Measurements from ENCODE around the gene CD44. TPM values are rescaled to one million over a fixed set of nuclear protein-coding genes. Genes with fewer than 3 reads are reported as not detected.

Gene CD44
- total RNA-seq, 1 experiment from 2014 or later = 143 TPM

DNA sequence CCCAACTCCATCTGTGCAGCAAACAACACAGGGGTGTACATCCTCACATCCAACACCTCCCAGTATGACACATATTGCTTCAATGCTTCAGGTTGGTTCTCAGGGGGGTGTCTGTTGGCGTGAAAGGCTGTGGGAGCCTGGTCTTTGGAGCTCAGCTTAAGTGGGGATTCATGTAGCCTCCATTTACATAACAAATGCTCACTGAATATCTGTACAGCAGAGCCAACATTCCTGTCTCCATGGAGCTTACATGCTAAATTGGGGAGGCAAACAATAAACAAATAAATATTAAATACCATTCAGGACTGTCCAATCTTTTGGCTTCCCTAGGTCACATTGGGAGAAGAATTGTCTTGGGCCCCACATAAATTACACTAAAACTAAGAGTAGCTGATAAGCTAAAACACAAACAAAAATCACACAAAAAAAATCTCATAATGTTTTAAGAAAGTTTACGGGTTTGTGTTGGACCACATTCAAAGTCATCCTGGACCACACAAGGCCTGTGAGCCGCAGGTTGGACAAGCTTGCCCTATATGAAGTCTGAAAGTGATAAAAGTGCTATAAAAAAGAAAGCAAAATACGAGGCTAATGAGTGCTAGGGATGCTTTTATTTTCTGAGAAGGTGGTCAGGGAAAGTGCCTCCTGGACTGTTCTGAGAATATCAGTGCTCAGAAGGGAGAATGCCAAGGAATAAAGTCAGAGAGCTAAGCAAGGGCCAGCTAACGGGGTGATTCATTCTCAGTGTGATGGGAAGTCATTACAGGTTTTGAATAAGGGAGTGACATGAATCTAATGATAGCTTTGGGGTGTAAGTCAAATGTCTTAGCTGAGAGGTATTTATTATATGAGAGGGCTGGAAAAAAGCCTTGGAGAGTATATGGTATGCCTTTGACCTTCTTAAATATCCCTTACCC lies 41.6 kb downstream of the CD44 start:
- no peak for DNase-seq (ENCODE audit: low read depth, low spot score)
- in situ Hi-C loops (cut with HindIII; ENCODE audit: low pct_unique_long_range_greater_than_20kb, low sequenced_read_pairs) = no loop called here

DNA sequence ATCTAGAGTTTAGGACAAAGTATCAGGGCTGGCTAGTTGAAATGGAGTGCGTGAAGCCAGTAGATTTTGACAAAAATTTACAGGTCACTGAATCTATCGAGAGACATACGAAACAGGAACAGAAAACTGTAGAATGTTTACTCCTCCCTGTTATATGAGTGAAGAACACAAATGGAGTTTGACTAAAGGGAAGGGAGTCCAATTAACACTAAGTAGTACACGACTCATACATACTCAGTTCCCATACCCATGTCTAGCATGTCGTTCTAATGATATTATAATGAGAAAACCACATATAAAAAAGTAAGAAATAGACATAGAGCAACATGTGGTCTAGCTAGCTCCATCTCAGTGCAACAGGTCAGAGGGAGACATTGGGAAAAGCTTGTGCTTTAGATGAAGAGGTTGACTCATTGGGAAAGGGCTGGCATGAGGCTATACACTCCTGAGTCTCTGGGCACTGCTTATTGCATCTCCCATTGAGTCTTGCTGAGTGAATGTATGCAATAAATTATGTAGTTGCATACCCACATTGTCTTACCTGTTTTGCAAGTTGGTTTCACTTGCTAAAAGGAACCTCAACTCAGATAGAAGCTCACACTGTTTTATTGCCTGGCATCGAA lies 43.5 kb downstream of the CD44 start:
- no peak for DNase-seq (ENCODE audit: low read depth, low spot score)
- in situ Hi-C loops (cut with HindIII; ENCODE audit: low pct_unique_long_range_greater_than_20kb, low sequenced_read_pairs) = no loop called here

DNA sequence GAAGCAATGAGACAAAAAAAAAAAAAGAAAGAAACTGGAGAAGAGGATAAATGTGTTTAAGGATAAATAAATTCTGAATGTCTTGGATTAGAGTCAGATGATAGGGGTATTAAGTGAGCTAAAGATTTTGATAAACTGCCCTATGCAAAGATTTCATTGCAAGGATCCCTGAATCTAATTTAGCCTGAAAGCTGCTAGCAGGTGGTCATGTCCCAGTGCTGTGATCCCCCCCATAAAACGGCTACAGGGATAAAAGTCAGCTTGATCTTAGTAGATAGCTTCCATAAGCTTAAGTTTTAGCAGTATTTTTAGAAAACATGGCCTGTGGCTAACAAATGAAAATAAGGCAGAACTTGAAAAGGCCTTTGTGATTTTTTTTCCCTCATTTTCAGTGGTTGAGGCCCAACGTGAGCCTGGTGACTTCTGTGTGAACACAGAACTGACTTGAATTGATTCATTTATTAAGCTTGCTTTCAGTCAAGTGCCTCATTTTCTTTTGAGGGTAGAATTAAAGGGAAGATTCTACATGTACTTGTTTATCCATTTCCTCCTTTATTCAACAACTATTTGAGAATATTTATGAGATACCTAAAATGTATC lies 44.5 kb downstream of the CD44 start:
- peak; percentile 88 for DNase-seq (ENCODE audit: low read depth, low spot score)
- in situ Hi-C loops (cut with HindIII; ENCODE audit: low pct_unique_long_range_greater_than_20kb, low sequenced_read_pairs) = no loop called here

GRCh38 chr11:35185696-35186095 lies 46.7 kb downstream of the CD44 start:
- no peak for DNase-seq (ENCODE audit: low read depth, low spot score)
- in situ Hi-C loops (cut with HindIII; ENCODE audit: low pct_unique_long_range_greater_than_20kb, low sequenced_read_pairs) = no loop called here

DNA sequence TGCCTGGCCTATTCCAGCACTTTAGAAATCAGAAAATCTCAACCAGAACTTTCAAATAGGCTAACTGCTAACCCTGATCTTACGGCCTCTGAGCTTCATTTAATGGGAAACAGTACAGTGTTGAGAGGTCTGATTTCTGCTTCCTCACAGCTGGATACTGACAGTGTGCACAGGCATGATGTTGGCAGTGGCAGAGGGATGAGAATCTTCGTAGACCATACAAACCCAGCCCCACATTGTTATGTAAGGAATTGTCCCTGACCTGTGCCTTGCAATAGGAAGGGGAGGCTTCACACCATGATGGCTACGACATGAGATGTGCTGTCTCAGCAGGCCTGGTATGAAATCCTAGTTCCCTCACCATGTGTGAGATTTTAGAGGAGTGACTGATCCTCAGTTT lies 49.0 kb downstream of the CD44 start:
- in situ Hi-C loops (cut with HindIII; ENCODE audit: low pct_unique_long_range_greater_than_20kb, low sequenced_read_pairs) = no loop called here

DNA sequence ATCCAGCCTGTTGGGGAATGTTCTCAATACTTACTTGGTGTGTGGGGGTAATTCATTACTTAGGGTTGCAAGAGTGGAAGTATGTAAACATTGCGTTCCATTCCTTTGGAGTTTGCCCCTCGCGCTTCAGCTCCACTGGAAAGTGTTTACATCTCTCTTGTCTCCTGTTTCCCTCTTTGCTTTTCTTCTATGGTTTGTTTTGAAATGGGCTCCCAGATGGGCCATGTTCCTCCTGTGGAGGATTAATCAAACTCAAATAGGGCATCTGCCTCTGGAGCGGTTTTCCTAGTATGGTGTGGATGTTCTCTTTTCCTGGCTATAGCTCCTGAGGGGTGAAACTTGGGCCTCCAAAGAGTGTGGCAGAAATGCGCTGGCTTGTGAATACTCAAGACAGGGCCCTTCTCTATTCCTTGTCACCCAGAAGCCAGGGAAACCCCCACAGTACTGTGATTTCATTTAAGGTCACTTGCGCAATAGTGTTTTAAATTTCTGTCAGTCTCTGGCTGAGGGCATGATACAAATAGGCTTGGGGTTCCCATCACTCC lies 51.9 kb downstream of the CD44 start:
- in situ Hi-C loops (cut with HindIII; ENCODE audit: low pct_unique_long_range_greater_than_20kb, low sequenced_read_pairs) = no loop called here
- no peak for DNase-seq (ENCODE audit: low read depth, low spot score)

More for the DNA sequence above, 49.0 kb downstream of the CD44 start:
- DNase-seq (ENCODE audit: low read depth, low spot score) = no peak

DNA sequence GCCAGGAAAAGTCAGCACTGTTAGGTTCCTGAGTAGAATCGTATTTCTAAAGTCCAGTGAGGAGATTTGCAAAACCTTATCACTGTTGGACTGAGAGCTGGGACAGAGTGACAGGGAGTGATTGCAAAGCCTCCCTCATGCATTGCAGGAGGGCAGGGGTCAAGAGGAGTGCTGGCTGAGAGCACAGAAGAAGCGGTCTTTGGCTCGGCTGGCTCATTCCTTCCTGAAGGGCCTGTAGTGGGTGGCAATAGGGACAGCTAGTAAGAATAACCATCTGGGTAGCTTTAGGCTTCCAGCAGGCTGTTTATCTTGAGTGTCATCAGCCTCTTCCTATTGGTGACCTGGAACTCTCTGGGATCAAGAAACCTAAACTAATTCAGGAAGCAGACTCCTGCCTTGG lies 53.4 kb downstream of the CD44 start:
- DNase-seq (ENCODE audit: low read depth, low spot score) = peak; percentile 46

DNA sequence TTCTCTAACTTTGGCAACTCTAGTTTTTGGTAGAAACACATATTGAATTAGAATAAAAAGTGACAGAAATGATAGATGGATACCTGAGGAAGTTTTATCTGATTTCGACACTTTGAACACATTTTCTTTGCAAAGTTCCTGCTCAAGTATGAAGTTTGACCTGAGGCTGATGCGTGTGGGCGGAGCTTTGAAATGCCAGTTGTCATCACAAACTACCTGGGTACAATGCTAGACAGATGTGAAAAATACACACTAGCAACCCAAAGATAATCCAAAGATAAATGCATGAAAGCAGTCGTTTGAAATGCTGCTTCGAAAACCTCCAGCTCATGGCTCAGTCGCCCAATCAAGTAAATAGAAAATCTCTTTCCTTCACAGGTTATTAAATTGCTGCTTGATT lies 54.8 kb downstream of the CD44 start:
- DNase-seq (ENCODE audit: low read depth, low spot score) = no peak
- in situ Hi-C loops (cut with HindIII; ENCODE audit: low pct_unique_long_range_greater_than_20kb, low sequenced_read_pairs) = no loop called here

More for the DNA sequence above, 53.4 kb downstream of the CD44 start:
- in situ Hi-C loops (cut with HindIII; ENCODE audit: low pct_unique_long_range_greater_than_20kb, low sequenced_read_pairs) = no loop called here

- in situ Hi-C loops (cut with HindIII; ENCODE audit: low pct_unique_long_range_greater_than_20kb, low sequenced_read_pairs) = no loop called here
These were observed 58.3 kb downstream of the CD44 start for GRCh38 chr11:35197292-35197691.

DNA sequence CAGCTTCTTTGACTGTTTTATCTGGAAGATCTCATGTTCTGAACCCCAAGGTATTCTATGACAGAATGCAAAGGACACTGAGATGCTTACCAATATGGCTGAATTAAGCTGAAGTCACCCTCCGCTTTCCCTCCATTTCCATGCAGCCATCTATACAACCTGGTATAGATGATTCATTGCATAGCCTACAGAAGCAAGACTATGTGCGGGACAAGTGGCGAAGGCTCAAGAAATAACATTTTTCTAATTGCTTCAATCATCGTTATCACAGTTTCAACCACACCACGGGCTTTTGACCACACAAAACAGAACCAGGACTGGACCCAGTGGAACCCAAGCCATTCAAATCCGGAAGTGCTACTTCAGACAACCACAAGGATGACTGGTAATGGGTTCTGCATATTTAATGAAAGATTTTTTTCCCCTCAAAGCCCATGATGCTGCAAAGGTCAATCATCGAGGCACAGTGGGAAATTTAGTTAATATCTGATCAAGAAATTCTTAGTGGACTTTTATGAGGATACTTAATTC lies 61.9 kb downstream of the CD44 start:
- DNase-seq (ENCODE audit: low read depth, low spot score) = no peak
- in situ Hi-C loops (cut with HindIII; ENCODE audit: low pct_unique_long_range_greater_than_20kb, low sequenced_read_pairs) = no loop called here

More at GRCh38 chr11:35197292-35197691, 58.3 kb downstream of the CD44 start:
- no peak for DNase-seq (ENCODE audit: low read depth, low spot score)

DNA sequence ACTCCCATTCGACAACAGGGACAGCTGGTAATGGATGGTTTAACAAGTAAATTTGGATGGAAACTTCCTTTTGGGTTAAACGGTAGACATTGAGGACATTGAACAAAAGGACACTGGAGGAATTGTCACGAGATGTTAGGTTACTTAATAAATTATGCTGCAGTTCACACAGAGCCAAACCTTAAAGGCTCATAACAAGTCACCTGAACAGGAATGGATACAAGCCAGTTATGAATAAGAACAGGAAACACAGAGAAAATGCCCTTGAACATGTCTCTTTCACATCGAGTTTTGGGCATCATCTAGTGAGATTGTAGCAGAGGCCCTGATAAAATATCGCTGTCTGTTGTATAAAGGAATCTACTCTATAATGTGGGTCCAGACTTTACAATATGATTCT lies 65.6 kb downstream of the CD44 start:
- DNase-seq (ENCODE audit: low read depth, low spot score) = no peak
- in situ Hi-C loops (cut with HindIII; ENCODE audit: low pct_unique_long_range_greater_than_20kb, low sequenced_read_pairs) = no loop called here

DNA sequence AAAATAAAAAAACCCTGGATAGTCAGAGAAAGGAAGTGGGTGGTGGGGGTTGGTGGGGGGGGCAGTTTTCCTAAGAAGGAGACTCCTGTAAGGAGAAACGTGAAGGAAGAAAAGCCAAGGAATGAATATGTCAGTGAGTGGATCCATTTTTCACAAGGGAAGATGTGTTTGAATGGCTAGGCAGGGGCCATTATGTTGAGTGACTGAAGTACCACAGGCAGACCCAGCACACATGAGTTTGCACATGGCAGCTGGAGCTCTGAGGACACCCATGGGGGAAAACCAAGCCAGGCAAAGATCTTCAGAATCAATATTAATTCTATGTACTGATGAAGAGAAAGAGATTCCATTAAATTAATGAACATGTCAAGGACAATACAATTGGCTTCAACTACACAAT lies 67.6 kb downstream of the CD44 start:
- DNase-seq (ENCODE audit: low read depth, low spot score) = no peak
- in situ Hi-C loops (cut with HindIII; ENCODE audit: low pct_unique_long_range_greater_than_20kb, low sequenced_read_pairs) = no loop called here

DNA sequence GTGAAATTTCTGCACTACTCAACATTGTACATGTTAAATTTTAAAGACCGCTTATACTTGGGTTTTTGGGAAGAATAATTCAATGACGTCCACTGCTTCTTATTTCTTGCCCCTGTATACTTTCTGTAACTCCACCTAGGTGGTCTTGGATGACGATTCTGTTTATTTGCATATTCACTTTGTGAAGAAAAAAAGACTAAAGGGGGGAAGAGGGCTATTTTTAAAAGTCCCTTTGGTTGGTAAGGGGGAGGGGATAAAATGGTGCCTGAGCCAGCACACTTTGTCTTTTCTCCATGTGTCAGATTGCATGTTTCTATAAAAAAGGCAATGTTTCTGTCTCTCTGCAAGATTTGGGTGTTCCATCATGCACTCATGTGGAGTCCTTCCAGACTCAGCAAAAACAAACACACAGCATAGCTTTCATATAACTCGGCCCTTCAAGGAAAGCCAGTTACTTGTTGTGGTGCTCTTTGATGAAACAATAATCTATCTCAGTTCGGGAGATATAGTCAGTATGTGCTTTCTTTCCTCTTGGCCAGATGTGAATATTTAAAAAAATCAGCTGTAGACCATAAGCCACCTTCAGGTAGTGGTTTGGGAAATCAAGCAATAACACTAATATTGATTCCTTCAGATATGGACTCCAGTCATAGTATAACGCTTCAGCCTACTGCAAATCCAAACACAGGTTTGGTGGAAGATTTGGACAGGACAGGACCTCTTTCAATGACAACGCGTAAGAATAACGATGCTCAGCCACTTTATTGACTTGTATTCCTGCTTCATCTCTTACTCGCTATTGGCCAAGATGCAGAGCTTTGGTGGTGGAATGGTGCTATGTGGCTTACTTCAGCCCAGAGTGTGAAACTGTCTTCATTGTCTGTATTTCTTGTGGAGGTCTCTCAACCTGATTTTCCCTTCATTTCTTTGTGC lies 68.8 kb downstream of the CD44 start:
- DNase-seq (ENCODE audit: low read depth, low spot score) = no peak
- in situ Hi-C loops (cut with HindIII; ENCODE audit: low pct_unique_long_range_greater_than_20kb, low sequenced_read_pairs) = no loop called here

DNA sequence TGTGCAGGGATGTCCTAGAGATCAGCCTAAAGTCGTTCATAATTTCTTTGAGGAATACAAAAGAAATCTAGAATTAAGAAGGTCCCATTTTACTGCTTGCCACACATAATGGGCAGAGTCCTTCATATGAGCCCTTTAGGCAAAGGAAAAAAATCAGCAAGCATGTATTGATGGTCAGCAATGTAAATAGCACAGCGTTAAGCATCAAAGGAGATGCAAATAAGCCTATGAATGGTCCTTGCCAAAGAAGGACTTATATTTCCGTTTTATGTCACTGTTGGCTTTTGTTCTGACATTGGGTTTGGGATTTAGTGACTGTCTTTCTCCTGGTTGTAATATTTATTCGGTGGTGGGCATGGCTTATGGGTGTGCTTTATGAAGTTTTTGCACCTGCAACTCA lies 69.8 kb downstream of the CD44 start:
- in situ Hi-C loops (cut with HindIII; ENCODE audit: low pct_unique_long_range_greater_than_20kb, low sequenced_read_pairs) = no loop called here
- DNase-seq (ENCODE audit: low read depth, low spot score) = no peak

DNA sequence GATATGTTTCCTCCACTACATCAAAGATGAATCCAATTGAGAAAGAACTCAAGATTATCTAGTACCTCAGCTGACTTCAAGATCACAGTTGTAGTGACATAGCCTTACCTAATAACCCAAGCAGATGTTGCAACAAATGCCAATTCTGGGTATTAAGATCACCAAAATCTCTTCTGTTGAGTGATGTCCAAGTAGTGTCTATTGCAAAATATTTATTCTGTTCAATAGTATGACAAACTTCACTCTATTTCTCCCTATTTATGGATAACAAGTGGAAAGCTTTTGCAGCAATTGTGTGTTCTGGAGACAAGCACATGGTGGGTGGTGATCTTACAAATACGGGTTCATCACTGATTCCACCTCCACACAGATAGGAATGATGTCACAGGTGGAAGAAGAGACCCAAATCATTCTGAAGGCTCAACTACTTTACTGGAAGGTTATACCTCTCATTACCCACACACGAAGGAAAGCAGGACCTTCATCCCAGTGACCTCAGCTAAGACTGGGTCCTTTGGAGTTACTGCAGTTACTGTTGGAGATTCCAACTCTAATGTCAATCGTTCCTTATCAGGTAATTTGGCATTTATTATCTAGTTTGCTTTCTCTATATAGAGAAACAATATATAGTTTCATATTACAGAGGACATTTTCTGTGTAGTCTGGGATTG lies 72.0 kb downstream of the CD44 start:
- no peak for DNase-seq (ENCODE audit: low read depth, low spot score)
- in situ Hi-C loops (cut with HindIII; ENCODE audit: low pct_unique_long_range_greater_than_20kb, low sequenced_read_pairs) = no loop called here

DNA sequence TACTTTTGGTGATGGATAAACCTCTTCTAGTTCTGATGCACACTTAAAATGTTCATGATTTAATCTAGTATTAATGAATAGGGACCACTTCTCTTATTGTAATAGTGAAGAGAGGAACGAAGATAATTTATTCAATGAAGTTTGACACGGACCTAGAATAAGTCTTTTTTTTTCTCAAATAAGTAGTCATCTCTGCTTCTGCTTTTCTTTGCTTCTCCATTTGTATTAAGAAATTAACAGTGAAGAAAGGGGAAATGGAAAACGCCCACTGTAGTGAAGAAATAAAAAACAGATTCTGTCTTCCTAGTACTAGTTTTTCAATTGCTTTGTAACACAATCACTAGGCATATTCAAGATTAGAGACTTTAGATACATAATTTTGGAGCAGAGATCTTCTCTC lies 73.0 kb downstream of the CD44 start:
- DNase-seq (ENCODE audit: low read depth, low spot score) = no peak
- in situ Hi-C loops (cut with HindIII; ENCODE audit: low pct_unique_long_range_greater_than_20kb, low sequenced_read_pairs) = no loop called here

All from SK-MEL-5 (cell line).